Liver (tissue), 3 donors: ENCODE measurements around the gene TMEM183A.

ENCODE experiments used
- FOXA1 ChIP-seq: IDR thresholded peaks from 2 replicates; pipeline ENCODE4 v1.6.1; 2016; ENCODE audit warnings: antibody characterized with exemption
- HNF4A ChIP-seq, 2 donors: conservative IDR thresholded peaks; 2 replicates each; pipeline ENCODE4 v1.6.1; 2016; ENCODE audit warnings: antibody characterized with exemption in 2 of 2, mild to moderate bottlenecking in 2 of 2
- JUND ChIP-seq, 2 donors: IDR thresholded peaks; 2 replicates each; pipeline ENCODE4 v1.6.1; 2016; ENCODE audit warnings: antibody characterized with exemption in 2 of 2
- RAD21 ChIP-seq, 2 donors: IDR thresholded peaks; 2 replicates each; pipeline ENCODE4 v1.6.1; 2016; ENCODE audit warnings: antibody characterized with exemption in 2 of 2, mild to moderate bottlenecking in 2 of 2
- SP1 ChIP-seq: IDR thresholded peaks from 2 replicates; pipeline ENCODE4 v1.6.1; 2018; ENCODE audit warnings: antibody characterized with exemption, mild to moderate bottlenecking
- YY1 ChIP-seq: IDR thresholded peaks from 2 replicates; pipeline ENCODE4 v1.6.1; 2016; ENCODE audit warnings: antibody characterized with exemption, mild to moderate bottlenecking
- TF ChIP-seq, protein P1 (sequence below): fragments of 150-350 bp; IDR thresholded peaks from 2 replicates; pipeline ENCODE4 v1.5.1; 2017; ENCODE audit warnings: improper control_type of control experiment, low read depth, low read length; ENCODE audit not compliant: missing input control
- TF ChIP-seq, protein P2 (sequence below): IDR thresholded peaks from 2 replicates; pipeline ENCODE4 v1.6.1; 2016; ENCODE audit warnings: antibody characterized with exemption
- TF ChIP-seq, protein P3 (sequence below): IDR thresholded peaks from 2 replicates; pipeline ENCODE4 v1.6.1; 2016; ENCODE audit warnings: antibody characterized with exemption
- TF ChIP-seq, protein P4 (sequence below): IDR thresholded peaks from 2 replicates; pipeline ENCODE4 v1.6.1; 2016; ENCODE audit warnings: antibody characterized with exemption
- TF ChIP-seq, protein P5 (sequence below): IDR thresholded peaks from 2 replicates; pipeline ENCODE4 v1.6.1; 2016; ENCODE audit warnings: antibody characterized with exemption, mild to moderate bottlenecking
- donor health status: healthy.
- donor health status: healthy.

DNA sequence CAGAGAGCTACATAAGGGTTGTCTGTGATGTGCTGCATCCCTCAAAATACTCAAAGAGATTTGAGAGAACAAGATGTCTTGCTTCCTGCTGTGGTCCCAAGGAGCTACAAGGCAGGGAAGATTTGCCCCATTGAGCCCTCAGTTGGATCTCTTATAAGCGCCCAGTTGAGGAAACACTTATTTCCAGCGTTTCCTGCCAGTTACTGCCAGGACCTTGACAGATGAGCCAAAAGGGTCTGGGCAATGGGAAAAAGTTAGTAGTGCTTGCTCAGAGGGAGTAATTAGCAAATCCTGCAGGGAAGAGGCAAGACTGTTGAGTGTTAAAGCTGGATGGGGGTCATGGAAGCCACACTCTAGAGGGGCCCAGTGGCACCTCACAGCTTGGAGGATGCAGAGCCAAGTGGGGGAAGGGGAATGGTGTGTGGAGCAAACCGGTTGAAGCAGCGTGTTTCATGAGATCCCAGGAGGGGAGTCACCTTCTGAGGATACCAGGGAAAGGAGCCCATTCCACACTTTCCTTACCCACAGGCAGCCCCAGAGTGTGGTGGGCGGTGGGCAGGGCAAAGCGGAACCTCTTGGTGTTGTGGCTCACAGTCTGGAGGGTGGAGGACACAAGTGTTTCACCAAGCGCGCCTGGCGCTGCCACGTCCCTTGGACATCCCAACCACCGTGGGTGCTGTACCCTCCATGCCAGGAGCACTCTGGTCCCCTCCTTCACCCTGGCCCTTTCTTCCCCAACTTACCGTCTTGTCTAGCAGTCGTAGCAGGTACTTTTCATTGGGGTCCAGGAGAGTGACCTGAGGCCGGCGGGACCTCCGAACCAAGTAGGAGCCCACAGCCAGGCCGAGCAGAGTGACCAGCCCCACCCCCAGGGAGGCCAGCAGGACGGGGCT lies 40.9 kb upstream of the TMEM183A start:
- TF ChIP-seq, protein P1, sequence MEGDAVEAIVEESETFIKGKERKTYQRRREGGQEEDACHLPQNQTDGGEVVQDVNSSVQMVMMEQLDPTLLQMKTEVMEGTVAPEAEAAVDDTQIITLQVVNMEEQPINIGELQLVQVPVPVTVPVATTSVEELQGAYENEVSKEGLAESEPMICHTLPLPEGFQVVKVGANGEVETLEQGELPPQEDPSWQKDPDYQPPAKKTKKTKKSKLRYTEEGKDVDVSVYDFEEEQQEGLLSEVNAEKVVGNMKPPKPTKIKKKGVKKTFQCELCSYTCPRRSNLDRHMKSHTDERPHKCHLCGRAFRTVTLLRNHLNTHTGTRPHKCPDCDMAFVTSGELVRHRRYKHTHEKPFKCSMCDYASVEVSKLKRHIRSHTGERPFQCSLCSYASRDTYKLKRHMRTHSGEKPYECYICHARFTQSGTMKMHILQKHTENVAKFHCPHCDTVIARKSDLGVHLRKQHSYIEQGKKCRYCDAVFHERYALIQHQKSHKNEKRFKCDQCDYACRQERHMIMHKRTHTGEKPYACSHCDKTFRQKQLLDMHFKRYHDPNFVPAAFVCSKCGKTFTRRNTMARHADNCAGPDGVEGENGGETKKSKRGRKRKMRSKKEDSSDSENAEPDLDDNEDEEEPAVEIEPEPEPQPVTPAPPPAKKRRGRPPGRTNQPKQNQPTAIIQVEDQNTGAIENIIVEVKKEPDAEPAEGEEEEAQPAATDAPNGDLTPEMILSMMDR, result no peak
- TF ChIP-seq, protein P2, sequence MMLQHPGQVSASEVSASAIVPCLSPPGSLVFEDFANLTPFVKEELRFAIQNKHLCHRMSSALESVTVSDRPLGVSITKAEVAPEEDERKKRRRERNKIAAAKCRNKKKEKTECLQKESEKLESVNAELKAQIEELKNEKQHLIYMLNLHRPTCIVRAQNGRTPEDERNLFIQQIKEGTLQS, result no peak
- TF ChIP-seq HNF4A (conservative IDR thresholded peaks at IDR 0.05) (no peak), RAD21 (IDR thresholded peaks at IDR 0.05) (no peak), JUND (IDR thresholded peaks at IDR 0.05) (no peak), YY1 (no peak), FOXA1 (no peak), SP1 (no peak)
- TF ChIP-seq, protein P3, sequence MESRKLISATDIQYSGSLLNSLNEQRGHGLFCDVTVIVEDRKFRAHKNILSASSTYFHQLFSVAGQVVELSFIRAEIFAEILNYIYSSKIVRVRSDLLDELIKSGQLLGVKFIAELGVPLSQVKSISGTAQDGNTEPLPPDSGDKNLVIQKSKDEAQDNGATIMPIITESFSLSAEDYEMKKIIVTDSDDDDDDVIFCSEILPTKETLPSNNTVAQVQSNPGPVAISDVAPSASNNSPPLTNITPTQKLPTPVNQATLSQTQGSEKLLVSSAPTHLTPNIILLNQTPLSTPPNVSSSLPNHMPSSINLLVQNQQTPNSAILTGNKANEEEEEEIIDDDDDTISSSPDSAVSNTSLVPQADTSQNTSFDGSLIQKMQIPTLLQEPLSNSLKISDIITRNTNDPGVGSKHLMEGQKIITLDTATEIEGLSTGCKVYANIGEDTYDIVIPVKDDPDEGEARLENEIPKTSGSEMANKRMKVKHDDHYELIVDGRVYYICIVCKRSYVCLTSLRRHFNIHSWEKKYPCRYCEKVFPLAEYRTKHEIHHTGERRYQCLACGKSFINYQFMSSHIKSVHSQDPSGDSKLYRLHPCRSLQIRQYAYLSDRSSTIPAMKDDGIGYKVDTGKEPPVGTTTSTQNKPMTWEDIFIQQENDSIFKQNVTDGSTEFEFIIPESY, result no peak
- TF ChIP-seq, protein P4, sequence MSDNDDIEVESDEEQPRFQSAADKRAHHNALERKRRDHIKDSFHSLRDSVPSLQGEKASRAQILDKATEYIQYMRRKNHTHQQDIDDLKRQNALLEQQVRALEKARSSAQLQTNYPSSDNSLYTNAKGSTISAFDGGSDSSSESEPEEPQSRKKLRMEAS, result no peak
- TF ChIP-seq, protein P5, sequence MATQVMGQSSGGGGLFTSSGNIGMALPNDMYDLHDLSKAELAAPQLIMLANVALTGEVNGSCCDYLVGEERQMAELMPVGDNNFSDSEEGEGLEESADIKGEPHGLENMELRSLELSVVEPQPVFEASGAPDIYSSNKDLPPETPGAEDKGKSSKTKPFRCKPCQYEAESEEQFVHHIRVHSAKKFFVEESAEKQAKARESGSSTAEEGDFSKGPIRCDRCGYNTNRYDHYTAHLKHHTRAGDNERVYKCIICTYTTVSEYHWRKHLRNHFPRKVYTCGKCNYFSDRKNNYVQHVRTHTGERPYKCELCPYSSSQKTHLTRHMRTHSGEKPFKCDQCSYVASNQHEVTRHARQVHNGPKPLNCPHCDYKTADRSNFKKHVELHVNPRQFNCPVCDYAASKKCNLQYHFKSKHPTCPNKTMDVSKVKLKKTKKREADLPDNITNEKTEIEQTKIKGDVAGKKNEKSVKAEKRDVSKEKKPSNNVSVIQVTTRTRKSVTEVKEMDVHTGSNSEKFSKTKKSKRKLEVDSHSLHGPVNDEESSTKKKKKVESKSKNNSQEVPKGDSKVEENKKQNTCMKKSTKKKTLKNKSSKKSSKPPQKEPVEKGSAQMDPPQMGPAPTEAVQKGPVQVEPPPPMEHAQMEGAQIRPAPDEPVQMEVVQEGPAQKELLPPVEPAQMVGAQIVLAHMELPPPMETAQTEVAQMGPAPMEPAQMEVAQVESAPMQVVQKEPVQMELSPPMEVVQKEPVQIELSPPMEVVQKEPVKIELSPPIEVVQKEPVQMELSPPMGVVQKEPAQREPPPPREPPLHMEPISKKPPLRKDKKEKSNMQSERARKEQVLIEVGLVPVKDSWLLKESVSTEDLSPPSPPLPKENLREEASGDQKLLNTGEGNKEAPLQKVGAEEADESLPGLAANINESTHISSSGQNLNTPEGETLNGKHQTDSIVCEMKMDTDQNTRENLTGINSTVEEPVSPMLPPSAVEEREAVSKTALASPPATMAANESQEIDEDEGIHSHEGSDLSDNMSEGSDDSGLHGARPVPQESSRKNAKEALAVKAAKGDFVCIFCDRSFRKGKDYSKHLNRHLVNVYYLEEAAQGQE, result no peak
